Activated T-cell treated with anti-CD3 and anti-CD28 coated beads, Interleukin-2, amount 50 U/mL, for 72 hours (primary cell): Measurements from ENCODE around the gene FADS1. TPM values are rescaled to one million over a fixed set of nuclear protein-coding genes. Genes with fewer than 3 reads are reported as not detected.

Experiments
- total RNA-seq, 2 donors: library from RNA; stranded (reverse); gene quantifications; one replicate each; pipeline ENCODE4 v1.2.3, GENCODE V29; 2022

The FADS1 gene
- total RNA-seq, 2 donors from 2014 or later: 8.5 to 17.7 TPM

Other genes with a start within 250 kb of the FADS1 start
- gene SYT7, start 235.9 kb downstream of the FADS1 start, total RNA-seq: not detected
- gene DAGLA, start 136.6 kb downstream of the FADS1 start, total RNA-seq: under 1 TPM; 0.05 to 0.09 TPM
- 1 to 10 TPM; 2.2 to 2.9 TPM for gene MYRF, start 64.4 kb downstream of the FADS1 start, total RNA-seq
- 100 to 1,000 TPM; 146 to 169 TPM for gene TMEM258, start 24.4 kb downstream of the FADS1 start, total RNA-seq
- 10 to 100 TPM; 55.4 to 64.7 TPM for gene FEN1, start 24.1 kb downstream of the FADS1 start, total RNA-seq
- gene FADS2, start 11.3 kb upstream of the FADS1 start, total RNA-seq: 10 to 100 TPM; 23.3 to 70.4 TPM
- gene FADS3, start 74.5 kb upstream of the FADS1 start, total RNA-seq: 10 to 100 TPM; 14.7 to 22.3 TPM
- gene RAB3IL1, start 100.6 kb upstream of the FADS1 start, total RNA-seq: under 1 TPM; 0.34 to 0.49 TPM
- gene BEST1, start 133.3 kb upstream of the FADS1 start, total RNA-seq: 1 to 10 TPM; 1.9 to 4.1 TPM
- gene FTH1, start 150.6 kb upstream of the FADS1 start, total RNA-seq: 1,000 to 10,000 TPM; 1,135 to 1,244 TPM